Hematopoietic multipotent progenitor cell treated with erythropoietin and hydrocortisone succinate and interleukin-3 and kit ligand, for 4 days (in vitro differentiated cells): ENCODE results near the gene NBEAL2.

Experiments used
- DNase-seq: peaks from one replicate; pipeline ENCODE4 v3.0.0-alpha.2; 2015

NBEAL2 gene, protein sequence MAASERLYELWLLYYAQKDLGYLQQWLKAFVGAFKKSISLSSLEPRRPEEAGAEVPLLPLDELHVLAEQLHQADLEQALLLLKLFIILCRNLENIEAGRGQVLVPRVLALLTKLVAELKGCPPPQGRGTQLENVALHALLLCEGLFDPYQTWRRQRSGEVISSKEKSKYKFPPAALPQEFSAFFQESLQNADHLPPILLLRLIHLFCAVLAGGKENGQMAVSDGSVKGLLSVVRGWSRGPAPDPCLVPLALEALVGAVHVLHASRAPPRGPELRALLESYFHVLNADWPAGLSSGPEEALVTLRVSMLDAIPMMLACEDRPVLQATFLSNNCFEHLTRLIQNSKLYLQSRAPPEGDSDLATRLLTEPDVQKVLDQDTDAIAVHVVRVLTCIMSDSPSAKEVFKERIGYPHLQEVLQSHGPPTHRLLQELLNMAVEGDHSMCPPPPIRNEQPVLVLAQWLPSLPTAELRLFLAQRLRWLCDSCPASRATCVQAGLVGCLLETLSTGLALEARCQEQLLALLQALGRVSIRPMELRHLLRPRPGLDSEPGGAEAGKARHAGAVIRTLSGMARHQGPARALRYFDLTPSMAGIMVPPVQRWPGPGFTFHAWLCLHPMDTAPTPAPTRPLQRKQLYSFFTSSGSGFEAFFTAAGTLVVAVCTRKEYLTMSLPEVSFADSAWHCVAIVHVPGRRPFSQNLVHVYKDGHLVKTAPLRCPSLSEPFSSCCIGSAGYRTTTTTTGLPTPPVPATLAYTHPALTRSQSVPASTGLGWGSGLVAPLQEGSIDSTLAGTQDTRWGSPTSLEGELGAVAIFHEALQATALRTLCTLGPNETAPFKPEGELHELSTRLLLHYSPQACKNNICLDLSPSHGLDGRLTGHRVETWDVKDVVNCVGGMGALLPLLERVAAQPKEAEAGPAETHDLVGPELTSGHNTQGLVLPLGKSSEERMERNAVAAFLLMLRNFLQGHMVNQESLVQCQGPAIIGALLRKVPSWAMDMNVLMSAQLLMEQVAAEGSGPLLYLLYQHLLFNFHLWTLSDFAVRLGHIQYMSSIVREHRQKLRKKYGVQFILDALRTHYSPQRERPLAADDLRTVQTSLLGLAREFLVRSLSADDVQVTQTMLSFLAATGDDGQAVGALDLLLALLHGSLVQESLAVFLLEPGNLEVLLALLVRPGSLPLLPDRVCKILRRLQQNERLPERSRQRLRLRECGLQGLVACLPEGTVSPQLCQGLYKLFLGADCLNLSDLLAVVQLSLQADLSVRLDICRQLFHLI (N-terminal part only)

DNA sequence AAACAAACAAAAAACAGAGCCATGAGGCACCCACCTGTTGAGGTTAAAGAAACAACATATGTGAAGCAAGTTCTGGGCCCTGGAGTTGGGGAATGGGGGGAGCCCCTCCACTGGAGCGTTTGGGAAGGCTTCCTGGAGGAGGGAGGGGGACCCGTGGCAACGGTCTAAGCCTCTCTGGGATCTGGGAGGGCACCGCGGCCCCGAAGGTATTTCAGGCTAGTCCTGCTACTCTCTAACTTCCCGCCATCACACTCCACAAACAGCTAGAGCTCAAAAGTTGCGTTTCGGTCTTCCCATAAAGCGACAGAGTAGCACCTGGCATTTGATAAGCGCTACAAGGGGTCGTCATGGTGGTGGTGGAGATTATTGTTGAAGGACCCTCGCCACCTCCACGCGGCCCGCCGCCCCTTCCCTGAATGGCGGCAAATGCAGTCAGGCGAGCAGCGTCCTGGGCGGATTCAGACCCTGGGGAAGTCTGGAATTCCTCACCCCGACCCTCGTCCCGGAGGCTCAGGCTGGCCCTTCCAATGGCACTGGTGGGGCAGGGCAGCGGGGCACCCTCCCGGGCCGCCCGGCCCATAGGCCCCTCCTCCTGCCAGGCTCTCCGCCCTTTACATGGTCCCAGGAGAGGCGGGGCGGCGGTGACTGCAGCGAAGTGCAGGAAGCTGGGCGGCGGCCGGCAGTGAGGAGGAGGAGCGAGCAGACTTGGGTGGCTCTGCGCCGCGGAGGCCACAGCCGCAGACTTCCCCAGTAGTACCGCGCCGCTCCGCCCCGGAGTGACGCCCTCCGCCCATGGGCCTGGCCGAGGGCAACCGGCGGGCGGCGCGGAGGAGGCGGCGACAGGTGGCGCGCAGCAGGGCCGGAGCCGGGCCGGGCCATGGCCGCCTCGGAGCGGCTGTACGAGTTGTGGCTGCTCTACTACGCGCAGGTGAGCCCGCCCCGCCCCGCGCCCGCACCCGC is at the start of gene NBEAL2:
TSS of gene NBEAL2 (plus strand) at position 682 of the 960 bp plus-strand sequence. CDS start at position 878, 196 bp downstream.
- peak; percentile 99 for DNase-seq

- peak; percentile 57 for DNase-seq
Observed at GRCh38 chr3:46930166-46930944, 49.1 kb upstream of the NBEAL2 start.

- peak; percentile 22 for DNase-seq
Observed at GRCh38 chr3:46930945-46931403, 48.5 kb upstream of the NBEAL2 start.

DNA sequence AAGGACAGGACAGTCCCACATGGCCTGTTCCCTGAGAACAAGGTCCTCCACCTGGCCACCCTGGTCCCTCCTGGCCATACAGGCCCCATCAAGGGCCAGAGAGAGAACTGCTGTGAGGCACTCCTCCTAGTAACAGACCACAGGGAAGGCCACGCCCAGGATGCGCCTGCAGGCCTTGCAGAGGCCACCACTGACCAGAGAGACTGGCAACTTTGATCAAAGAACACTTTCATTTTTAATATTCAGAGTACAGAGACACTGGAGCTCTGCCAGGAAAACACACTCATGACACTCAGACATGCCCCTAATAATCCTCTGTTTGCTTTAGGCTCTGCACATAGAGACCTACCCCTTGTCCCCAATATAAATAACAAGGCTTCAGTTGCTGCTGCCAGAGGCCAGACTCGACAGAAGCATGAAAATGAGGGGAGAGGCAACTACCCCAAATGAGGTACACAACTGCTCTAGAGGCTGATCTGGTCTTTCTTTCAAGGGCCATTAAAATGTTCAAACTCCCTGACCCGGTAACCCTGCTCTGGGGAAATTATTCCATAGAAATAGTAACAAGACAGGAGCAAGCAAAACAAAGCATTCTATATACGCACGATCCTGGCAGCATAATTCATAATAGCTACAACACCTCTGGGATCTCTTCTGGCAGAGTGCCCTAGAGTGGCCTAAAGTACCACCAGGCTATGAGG is 47.7 kb upstream of the NBEAL2 start:
- peak; percentile 85 for DNase-seq

- DNase-seq = peak; percentile 60
Observed at GRCh38 chr3:46932455-46933225, 46.8 kb upstream of the NBEAL2 start.

- no peak for DNase-seq
Observed at GRCh38 chr3:46933261-46933660, 46.2 kb upstream of the NBEAL2 start.

DNA sequence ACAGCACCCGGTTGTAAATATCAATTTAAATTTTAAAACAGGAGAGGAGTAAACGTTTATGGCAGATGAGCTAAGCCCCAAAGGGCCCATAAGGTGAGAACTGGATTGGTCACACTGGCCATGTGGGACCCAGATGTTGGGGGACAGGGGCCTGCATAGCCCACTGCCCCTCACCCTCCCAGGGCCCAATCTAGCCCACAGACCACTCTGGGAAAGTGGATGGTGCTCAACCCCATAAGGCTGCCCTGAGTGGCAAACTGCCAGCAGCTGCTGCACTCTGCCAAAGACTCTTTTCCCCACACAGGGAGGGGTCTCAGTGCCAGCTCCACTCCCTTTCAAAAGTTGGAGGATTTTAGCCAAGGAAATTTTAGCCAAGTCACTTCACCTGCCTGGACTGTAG is 45.4 kb upstream of the NBEAL2 start:
- peak; percentile 41 for DNase-seq

- DNase-seq = peak; percentile 59
Observed at GRCh38 chr3:46934498-46935167, 44.8 kb upstream of the NBEAL2 start.

GRCh38 chr3:46935168-46935858 is 44.2 kb upstream of the NBEAL2 start:
- DNase-seq = peak; percentile 89

DNA sequence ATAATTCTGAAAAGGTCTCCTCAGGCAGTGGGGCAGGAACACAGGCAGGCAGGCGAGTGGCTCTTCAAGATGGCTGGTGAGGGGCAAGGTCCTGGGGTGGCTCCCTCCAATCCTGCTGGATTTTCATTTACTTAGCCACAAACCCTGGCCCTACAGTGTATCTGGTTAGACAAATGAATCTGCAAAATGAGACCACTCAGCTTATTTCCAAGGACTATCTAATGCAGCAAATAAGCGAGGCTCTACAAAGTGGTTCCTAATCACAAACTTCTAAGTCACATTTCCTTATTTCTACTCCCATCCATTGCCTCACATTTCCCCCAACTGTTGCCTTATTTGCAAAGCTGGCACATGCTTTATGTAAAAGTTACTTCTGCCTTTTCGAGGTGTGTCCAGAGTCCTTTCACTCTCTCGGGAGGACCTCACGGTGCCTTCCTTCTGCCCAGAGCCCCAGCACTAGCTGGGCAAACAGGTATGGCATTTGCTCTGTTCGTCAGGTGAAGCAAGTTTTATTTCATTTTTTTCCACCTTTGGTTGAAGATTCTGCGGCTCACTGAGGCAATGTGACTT is 43.4 kb upstream of the NBEAL2 start:
- peak; percentile 62 for DNase-seq

DNA sequence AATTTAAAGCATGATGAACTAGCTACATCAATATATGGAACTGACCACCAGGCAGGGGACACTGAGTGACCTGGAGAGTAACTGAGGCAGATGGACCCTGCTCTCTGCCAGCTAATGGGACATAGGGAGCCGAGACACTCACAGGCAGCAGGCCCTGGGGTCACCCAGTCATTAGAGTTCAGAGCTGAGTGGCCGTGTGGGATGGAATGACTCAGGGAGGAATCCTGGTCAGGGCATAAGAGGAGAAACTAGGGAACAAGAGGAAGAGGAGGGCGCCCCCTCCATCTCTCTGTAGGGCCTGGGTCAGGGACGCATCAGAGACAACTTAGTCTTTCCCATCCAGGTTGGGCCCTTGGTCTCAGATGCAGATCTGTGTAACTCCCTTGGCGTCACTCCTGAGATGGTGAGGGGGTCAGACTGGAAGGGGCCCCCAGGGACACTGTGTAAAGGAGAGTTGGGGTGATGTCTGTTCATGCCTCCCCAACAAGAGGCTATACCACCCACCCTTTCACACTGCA is 42.7 kb upstream of the NBEAL2 start:
- no peak for DNase-seq

- DNase-seq = no peak
Observed at GRCh38 chr3:46938118-46938517, 41.3 kb upstream of the NBEAL2 start.

- no peak for DNase-seq
Observed at GRCh38 chr3:46939578-46940445, 39.7 kb upstream of the NBEAL2 start.

DNA sequence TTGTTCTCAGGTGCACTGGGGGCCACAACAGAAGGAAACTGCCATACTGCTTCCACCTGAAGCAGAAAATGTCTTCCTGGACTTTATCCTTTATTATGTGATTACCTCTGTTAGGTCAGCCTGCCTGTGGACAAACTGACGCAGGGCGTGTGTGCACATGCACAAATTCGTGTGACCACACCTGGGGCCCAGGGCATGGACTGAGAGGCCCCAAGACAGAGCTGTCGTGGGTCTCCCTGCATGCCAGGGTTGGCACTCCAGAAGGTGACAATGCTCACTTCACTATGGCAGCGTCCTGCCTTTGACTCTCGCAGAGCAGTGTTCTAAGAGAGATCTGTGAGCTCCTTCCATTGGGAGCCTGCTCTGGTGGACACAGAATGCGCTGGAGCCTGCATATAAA is 37.4 kb upstream of the NBEAL2 start:
- DNase-seq = no peak

DNA sequence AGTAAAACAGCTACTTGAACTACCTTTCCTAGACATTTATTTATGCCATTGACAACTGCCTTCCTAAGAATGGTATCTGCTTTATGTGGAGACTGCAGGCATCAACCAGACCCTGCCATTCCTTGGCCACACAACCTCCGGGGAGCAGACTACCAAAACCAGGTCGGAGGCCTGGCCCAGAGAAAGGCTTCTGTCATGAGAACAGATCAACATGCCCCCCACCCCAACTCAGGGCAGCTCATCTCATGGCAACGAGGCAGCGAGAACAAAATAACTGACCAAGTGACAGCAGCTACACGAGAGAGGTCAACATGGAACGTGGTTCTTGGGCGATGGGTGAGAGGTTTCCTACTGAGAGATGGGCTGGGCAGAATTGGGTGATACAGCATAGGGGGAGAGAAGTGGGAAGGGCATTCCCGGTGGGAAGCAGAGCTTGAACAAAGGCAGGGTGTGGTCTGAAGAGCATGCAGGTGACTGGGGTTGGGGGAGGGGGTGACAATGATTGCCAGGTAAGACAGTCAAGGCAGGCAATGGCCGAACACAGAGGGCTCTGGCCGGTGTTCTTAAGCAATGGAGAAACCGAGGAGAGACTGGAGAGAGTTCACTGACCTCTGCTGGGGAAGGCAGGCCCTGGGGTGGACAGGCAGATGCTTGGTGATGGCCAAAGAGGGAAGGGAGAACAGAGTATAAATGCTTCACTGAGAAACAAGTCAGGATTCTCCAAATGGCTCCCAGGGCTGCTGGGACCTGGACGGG is 36.8 kb upstream of the NBEAL2 start:
- no peak for DNase-seq
